NB4 (cell line): ENCODE data around the gene RPRML.

ENCODE experiments used
- DNase-seq: peaks from one replicate; pipeline ENCODE4 v3.0.0; 2010; ENCODE audit warnings: low read depth
- H3K4me3 ChIP-seq: one replicate; pipeline ENCODE4 v1.5.1; 2011; ENCODE audit warnings: mild to moderate bottlenecking, low read depth, low read length, moderate library complexity
- CTCF ChIP-seq: IDR thresholded peaks from one replicate; pipeline ENCODE4 v1.5.1; 2012; ENCODE audit warnings: low read depth, low read length
- MAX ChIP-seq: IDR thresholded peaks from 2 replicates; pipeline ENCODE4 v1.6.1; 2011; ENCODE audit warnings: low read depth, low read length
- MYC ChIP-seq: IDR thresholded peaks from 2 replicates; pipeline ENCODE4 v1.6.1; 2011; ENCODE audit warnings: low read depth, low read length
- POLR2A ChIP-seq: IDR thresholded peaks from 2 replicates; pipeline ENCODE4 v1.6.1; 2011; ENCODE audit warnings: mild to moderate bottlenecking; ENCODE audit not compliant: insufficient read length; ENCODE audit errors: extremely low read depth

RPRML gene

DNA sequence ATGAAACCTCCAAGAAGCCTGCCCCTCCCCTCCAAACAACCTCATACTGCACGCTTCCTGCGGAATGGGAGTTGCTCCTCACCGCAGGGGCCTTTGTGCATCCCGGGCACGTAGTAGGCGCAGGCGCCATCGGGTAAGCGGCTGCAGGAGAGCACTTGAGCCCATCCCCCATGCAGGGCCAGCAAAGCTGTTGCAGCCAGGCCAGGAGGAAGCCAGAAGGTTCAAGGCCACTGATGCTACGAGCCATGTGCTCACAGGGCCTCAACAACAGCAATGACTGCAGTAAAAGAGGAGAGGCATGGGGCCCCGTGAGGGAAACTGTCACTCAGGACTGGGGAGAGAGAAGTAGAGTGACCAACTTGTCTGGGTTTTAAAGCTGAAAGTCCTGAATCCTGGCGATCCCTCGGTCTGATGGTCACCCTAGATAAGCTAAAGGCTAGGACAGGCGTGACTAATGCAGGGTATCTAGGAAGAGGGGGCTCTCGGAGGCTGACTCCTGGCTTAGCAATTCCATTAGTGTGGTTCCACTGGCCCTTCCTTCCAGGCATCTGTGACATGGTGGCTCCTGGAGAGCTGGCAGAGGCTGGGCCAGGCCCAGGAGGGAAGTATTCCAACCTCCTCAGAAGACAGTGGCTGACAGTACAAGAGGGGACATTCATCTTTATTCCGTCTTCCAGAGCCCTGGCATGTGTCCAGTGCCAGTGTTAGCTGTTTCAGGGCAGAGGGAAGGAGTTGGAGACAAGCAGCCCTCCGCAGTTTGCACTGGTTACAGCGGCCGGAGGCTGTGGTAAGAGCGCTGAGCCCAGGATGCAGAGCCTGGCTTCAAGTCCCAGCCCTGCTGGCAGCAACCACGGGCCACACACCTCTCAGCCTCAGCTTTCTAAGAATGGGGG is 35.3 kb downstream of the RPRML start:
- TF ChIP-seq CTCF (no peak), MAX (0 out of 2 replicates have a peak, but pooled peaks have one; percentile 25), MYC (no peak), POLR2A (no peak)
- peak; percentile 14 for DNase-seq
- no peak overlapping the region for H3K4me3 ChIP-seq

DNA sequence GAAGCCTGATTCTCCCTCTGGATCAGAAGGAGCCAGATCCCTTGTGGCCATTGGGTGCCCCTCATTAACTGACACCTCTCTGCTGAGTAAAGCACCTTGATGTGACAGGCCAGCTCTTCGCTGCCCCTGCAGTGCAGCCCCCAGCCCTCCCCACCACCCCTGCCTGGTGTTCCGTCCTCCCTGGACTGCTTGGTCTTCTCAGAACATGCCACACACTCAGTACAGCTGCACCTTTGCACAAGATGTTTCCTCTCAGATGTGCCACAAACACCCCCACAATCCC is 35.9 kb downstream of the RPRML start:
- no peak overlapping the region for H3K4me3 ChIP-seq
- DNase-seq = no peak
- TF ChIP-seq CTCF (no peak), MYC (no peak), POLR2A (no peak), MAX (no peak)

GRCh38 chr17:46942441-46943217 is 36.4 kb downstream of the RPRML start:
- no peak overlapping the region for H3K4me3 ChIP-seq
- TF ChIP-seq MYC (no peak), MAX (no peak), POLR2A (no peak), CTCF (peak; percentile 93)
- peak; percentile 75 for DNase-seq

GRCh38 chr17:46940692-46941404 is 38.2 kb downstream of the RPRML start:
- TF ChIP-seq MYC = peak; percentile 14; the same call in 1 of the 2 replicates
- TF ChIP-seq POLR2A = no peak
- TF ChIP-seq CTCF = peak; percentile 83
- 0 out of 2 replicates have a peak, but pooled peaks have one; percentile 13 for TF ChIP-seq MAX
- H3K4me3 ChIP-seq = no peak overlapping the region
- DNase-seq = peak; percentile 79

GRCh38 chr17:46935658-46936266 is 43.3 kb downstream of the RPRML start:
- no peak for TF ChIP-seq CTCF
- no peak for TF ChIP-seq MYC
- no peak for TF ChIP-seq MAX
- no peak for TF ChIP-seq POLR2A
- H3K4me3 ChIP-seq = no peak overlapping the region
- DNase-seq = no peak
